ENCODE data around the gene TEX22.

Gene TEX22

DNA sequence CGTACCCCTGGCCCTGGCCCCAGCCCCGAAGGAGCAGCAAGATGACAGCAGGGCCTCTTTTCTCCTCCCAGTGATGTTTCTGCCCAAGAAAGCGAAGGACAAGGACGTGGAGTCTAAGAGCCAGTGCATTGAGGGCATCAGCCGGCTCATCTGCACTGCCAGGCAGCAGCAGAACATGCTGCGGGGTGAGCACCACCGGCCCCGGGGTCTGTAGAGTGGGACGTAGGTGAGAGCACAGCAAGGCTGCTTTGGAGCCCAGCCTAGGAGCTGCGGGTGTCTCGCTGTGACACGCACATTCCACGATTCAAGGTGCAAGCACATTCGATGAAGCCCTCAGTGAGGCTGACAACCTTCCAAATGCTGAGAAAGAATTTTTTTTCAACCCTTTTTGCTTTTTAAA is 5.2 kb upstream of the TEX22 start:
- DNase-seq (ENCODE audit: low read depth, low spot score), result no peak
- no peak for TF ChIP-seq CTCF (IDR thresholded peaks at IDR 0.05; ENCODE audit: low read depth, low read length)
- in situ Hi-C loops (cut with HindIII; ENCODE audit: low sequenced_read_pairs), result no loop called here
- H3K4me3 ChIP-seq (ENCODE audit: low read depth, low read length), result no peak overlapping the region

DNA sequence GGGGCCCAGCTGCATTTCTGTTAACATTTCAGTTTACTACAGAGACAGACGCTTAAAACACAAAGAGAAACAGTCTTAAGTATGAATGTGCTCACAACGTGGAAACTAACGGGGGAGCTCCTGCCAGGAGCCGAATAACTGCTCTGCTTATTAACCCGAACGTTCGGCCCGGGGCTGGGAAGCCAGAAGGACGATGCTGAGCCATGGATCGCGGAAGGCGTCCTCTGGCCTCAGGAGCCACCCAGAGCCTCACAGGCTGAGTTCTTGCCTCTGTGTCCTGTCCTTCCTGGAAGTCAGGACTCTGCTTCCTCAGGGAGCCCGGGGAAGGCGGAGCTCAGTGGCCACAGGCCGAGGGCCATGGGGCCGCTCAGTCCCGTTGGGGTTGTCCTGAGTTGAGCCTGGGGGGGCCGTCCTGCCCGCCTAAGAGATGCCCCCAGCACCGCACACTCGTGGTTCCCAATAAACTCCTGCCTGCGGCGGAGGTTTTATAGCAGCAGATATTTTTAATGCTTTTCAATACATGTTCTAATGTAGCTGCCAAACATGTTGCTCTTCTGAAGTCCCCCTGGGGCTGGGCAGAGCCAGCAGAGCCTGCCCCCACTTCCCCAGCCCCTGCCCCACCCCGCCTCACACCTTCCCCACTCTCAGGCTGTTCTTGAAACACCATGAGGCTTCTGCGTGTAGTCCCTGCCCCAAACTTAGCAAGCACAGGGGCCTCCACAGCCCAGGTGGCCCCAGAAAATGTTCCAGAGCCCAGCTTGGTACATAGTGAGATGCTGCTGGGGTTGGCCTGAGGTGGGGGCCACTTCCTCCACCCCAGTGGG is 3.4 kb upstream of the TEX22 start:
- in situ Hi-C loops (cut with HindIII; ENCODE audit: low sequenced_read_pairs), result no loop called here
- no peak for TF ChIP-seq CTCF (IDR thresholded peaks at IDR 0.05; ENCODE audit: low read depth, low read length)
- DNase-seq (ENCODE audit: low read depth, low spot score), result no peak
- H3K4me3 ChIP-seq (ENCODE audit: low read depth, low read length), result no peak overlapping the region

GRCh38 chr14:105395538-105395854 is 2.8 kb upstream of the TEX22 start:
- H3K4me3 ChIP-seq (ENCODE audit: low read depth, low read length), result no peak overlapping the region
- in situ Hi-C loops (cut with HindIII; ENCODE audit: low sequenced_read_pairs), result no loop called here
- no peak for TF ChIP-seq CTCF (IDR thresholded peaks at IDR 0.05; ENCODE audit: low read depth, low read length)
- DNase-seq (ENCODE audit: low read depth, low spot score), result no peak

DNA sequence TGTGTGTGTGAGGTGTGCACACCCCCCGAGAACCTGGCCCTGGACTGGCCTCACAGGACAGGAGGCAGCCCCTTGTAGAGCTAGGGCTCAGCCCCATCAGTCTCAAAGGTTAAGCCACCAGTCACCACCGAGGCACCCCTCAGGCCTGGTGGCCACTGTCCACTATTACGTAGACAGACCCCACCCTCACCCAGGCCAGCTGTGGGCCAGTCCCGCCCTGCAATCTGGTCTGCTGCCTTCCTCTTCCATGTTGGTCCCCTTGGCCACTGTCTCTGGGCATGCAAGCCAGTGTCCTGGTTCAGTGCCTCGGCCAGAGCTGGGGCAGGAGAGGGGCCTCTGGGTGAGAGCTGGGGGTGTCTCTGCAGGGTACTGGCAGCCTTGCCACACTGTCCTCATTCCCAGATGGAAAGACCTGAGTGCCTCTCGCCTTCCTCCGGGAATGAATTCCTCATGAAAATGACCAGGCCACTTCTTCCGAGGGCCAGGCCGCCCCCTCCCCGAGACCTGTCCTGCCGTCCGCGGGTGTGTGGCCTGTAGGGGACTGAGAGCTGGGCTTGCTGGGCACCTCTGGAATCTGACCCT is 897 bp upstream of the TEX22 start:
- in situ Hi-C loops (cut with HindIII; ENCODE audit: low sequenced_read_pairs), result no loop called here
- no peak overlapping the region for H3K4me3 ChIP-seq (ENCODE audit: low read depth, low read length)
- no peak for DNase-seq (ENCODE audit: low read depth, low spot score)
- TF ChIP-seq CTCF (IDR thresholded peaks at IDR 0.05; ENCODE audit: low read depth, low read length), result no peak

GRCh38 chr14:105398726-105399465 is 558 bp downstream of the TEX22 start:
- H3K4me3 ChIP-seq (ENCODE audit: low read depth, low read length), result peak overlapping the region; percentile 70
- DNase-seq (ENCODE audit: low read depth, low spot score), result no peak
- in situ Hi-C loops (cut with HindIII; ENCODE audit: low sequenced_read_pairs), result no loop called here
- TF ChIP-seq CTCF (IDR thresholded peaks at IDR 0.05; ENCODE audit: low read depth, low read length), result no peak

GRCh38 chr14:105399466-105399775 is 1.1 kb downstream of the TEX22 start:
- no peak for DNase-seq (ENCODE audit: low read depth, low spot score)
- peak overlapping the region; percentile 70 for H3K4me3 ChIP-seq (ENCODE audit: low read depth, low read length)
- TF ChIP-seq CTCF (IDR thresholded peaks at IDR 0.05; ENCODE audit: low read depth, low read length), result no peak
- in situ Hi-C loops (cut with HindIII; ENCODE audit: low sequenced_read_pairs), result no loop called here
